Stimulated activated CD4-positive, alpha-beta T cell treated with anti-CD3 and anti-CD28 coated beads, Interleukin-15, amount 100 ng/mL, for 48 hours (primary cell): Measurements from ENCODE around the gene AOPEP.
"Not testable (repeated sequence)": the region's sequence is repeated elsewhere in the genome, so short reads cannot be mapped to it uniquely, and the experiment has no call there.

Source experiments
- DNase-seq, 2 donors: peaks; one replicate each; pipeline ENCODE4 v3.0.0-alpha.2; 2020; ENCODE audit warnings: low read depth in 2 of 2

Gene AOPEP

DNA sequence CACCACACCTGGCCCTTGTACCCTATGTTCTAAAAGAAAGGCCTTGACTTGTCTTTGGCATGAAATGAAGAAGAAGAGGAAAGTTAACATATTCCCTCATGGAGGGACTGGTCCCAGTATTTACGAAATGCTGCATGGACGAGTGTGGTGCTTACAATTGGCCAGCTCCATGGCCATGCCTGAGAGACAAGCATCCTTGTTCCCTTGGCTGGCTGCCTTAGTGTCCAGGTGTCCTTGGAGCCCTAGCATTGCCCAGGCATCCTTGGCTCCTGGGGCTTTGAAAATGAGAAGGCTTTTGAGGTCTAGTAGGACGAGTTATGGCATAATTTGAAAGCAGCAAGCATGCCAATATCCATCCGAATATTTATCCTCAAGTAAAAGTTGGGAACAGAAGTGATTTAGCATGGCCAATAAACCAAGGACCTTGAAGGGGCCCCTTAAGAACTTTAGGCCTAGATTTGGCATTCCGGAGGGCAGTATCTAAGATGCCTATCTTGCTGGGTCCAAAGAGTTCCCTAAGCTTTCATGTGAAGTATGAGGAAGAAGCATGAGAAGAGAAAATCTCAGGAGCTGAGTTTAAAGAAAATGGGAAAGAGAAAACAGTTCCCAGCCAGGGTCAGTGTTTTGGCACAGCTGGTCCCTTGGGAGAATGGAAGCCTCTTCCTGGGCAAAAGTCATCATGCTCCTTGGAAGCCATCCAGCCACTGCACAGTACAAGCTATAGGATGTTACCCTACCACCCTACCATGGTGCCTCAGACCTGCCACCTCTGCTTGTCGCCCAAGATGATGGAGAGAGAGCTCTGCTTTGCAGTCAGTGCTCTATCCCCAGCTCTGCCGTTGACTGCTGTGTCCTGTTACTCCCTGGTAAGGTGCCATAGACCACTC, 91.0 kb downstream of the AOPEP start:
- no peak for DNase-seq

DNA sequence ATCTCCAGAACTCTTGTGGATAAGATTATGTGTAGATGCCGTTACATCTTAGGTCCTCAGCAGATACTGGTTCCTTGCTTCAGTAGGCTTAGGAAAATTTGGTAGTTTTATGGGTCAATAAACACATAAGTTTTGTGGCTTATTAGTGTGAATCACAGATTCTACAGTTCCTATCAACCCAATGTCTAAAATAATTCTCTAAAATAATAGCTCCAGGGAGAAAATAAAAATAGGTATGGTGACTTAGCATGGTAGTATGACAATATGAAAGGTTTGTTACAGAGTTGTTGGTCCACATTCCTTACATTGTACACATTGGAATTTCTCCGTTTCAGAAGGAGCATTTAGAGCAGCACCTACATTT, 91.7 kb downstream of the AOPEP start:
- DNase-seq, result no peak

GRCh38 chr9:94819161-94819687, 92.7 kb downstream of the AOPEP start:
- no peak for DNase-seq

- DNase-seq, result no peak
These were observed 94.8 kb downstream of the AOPEP start for GRCh38 chr9:94821098-94821887.

DNA sequence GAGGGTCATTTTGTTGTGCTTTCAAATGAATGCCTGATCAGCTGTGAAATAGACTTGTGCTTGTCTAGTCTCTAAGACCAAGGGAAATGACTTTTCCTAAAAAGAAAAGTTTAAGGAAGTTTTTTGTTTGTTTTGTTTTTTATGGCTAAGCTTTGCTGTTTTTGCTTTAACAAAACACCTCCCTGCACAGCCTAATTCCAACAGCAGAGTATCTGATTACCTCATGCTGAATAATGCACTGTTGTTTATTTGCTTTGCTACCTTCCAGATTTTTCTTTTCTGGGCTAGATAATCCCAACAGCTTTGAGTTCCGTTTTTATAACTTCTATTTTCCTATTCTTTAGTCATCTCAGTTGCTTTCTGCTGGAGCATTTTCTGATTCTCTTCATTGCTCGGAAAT, 95.8 kb downstream of the AOPEP start:
- DNase-seq, result no peak

GRCh38 chr9:94823710-94824109, 97.2 kb downstream of the AOPEP start:
- DNase-seq, result no peak

- DNase-seq, result no peak
These were observed 97.9 kb downstream of the AOPEP start for GRCh38 chr9:94824411-94824810.

- DNase-seq, result no peak
These were observed 98.6 kb downstream of the AOPEP start for GRCh38 chr9:94824913-94825610.

DNA sequence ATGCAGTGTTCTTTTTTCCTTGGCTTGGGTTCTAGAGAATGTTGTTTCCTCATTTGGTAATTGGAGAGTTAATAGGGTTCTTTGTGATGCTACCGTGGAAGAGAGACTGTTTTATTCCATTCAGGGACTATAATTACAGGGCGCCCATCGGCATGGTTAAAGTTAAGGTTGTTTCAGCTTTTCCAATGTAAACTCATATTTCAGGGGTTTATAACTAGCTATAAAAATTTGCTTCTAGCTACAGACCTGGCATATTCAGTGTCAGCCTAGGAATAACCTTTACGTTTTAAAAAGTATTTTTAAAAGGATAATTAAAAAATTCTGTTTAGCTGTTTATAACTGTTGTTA, 99.1 kb downstream of the AOPEP start:
- DNase-seq, result no peak

GRCh38 chr9:94826044-94826443, 99.5 kb downstream of the AOPEP start:
- DNase-seq, result no peak

DNA sequence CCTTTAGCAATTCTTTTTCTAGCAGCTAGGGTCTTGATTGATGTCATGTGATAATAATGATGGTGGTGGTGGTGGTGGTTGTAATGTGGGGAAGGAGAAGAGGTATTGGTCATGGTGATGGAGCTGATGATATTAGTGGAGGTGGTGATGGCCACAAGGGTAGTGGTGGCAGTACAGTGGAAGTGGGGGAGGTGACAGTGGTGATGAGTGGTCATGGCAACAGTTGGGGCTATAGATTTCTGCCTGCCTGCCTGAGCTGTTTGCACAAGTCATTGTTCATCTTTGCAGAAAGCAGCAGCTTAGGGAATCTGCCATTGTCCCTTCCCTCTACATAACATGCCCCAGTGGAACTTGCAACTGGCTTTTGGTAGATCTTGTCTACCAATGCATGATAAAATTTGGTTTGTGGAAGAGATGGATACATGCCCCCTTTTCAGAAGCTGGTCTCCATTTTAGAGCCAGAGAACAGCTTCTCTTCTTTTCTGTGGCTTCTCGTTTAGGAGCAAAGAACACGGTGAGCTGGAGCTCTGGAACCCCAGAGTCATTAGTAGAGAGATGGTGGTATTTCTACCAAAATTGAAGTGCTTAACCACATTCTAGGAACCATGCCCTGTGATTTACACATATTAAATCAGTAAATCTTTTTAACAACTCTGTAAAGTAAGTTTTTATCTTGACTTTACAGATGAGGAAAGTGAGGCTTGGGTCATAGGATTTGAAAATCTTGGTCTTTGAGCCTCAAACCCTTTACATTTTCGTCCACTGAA, 100.3 kb downstream of the AOPEP start:
- no peak for DNase-seq

DNA sequence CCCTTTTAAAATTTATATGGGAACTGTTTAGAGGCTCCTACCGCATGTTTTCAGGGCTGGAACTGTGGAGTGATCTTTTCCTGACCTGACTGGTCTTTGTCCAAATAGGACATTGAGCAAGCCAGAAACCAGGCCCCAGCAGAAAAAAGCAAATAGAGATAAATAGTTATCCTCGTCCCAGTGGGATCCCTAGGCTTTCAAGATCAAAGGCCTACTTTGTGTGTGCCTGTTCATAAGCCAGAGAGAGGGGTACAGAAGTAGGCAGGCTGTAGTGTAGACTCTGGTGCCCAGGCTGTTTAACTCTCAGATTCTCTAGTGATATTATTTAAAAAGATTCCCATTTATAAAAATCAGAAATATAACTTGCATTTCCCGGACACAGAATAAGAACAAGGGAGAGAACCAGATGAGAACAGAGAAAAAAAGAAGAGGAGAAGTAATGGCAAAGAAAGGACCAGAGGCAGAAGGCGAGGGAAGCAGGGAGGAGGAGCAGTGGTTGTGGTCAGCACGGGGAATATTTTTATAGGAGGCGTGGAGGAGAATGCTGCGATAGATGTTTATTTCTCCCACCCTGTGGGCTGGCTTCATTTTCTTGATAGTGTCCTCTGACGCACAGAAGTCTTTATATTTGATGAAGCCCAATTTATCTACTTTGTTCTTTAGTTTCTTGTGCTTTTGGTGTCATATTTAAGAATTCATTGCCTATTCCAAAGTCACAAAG, 101.2 kb downstream of the AOPEP start:
- no peak for DNase-seq

- no peak for DNase-seq
These were observed 103.0 kb downstream of the AOPEP start for GRCh38 chr9:94829380-94830070.

- not testable (repeated sequence) for DNase-seq
These were observed 103.6 kb downstream of the AOPEP start for GRCh38 chr9:94830071-94830604.

GRCh38 chr9:94833802-94834201, 107.3 kb downstream of the AOPEP start:
- no peak for DNase-seq

- no peak for DNase-seq
These were observed 110.9 kb downstream of the AOPEP start for GRCh38 chr9:94837404-94837803.

- no peak for DNase-seq
These were observed 112.9 kb downstream of the AOPEP start for GRCh38 chr9:94839398-94839797.

GRCh38 chr9:94840738-94841137, 114.2 kb downstream of the AOPEP start:
- no peak for DNase-seq

DNA sequence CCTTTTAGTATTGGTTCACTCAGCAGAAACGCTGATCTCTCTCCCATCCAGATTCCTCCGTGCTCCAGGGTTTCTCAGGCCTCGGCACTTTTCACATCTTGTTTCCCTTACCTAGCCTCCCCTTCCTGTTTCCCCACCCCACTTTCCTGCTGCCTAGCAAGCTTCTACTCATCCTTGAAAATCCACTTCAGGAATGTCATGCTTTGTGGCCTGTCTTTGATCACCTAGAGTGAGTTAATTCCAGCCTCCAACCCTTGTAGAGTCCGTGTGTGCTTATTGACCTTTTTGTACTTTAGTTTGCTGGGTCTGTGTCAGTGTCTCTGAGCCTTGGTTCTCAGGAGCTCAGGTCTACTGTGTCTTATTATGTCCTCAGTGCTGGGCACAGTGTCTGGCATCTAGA, 116.6 kb downstream of the AOPEP start:
- no peak for DNase-seq

DNA sequence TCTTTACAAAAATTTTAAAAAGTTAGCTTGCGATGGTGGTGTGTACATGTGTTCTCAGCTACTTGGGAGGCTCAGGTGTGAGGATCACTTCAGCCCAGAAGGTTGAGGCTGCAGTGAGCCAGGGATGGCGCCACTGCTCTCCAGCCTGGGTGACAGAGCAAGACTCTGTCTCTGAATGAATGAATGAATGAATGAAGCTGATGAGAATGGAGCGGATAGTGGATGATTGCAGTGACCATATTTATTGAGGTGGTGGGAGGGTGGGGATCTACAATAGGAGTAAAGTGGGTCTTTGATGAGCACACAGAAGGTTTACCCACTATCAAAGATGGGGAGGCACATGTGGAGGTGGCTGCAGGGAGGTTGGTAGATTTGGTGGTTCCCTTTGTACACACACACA, 120.2 kb downstream of the AOPEP start:
- DNase-seq, result no peak
